HUES64 (cell line): ENCODE results near the gene TRAF3. TPM values are rescaled to one million over a fixed set of nuclear protein-coding genes. Genes with fewer than 3 reads are reported as not detected.

Source experiments
- H3K27ac ChIP-seq: 2 replicates; pipeline ENCODE4 v1.7.0; 2013; ENCODE audit warnings: low read depth, low read length, inconsistent platforms
- H3K27me3 ChIP-seq: 2 replicates; pipeline ENCODE4 v1.6.1; 2013; ENCODE audit warnings: mild to moderate bottlenecking, low read length; ENCODE audit not compliant: insufficient read depth
- H3K36me3 ChIP-seq: 2 replicates; pipeline ENCODE4 v1.6.1; 2013; ENCODE audit warnings: mild to moderate bottlenecking, low read length; ENCODE audit not compliant: insufficient read depth
- H3K4me1 ChIP-seq: 2 replicates; pipeline ENCODE4 v1.6.1; 2013; ENCODE audit warnings: mild to moderate bottlenecking, low read length, moderate library complexity; ENCODE audit not compliant: insufficient read depth
- H3K4me3 ChIP-seq: 2 replicates; pipeline ENCODE4 v1.5.1; 2013; ENCODE audit warnings: mild to moderate bottlenecking, low read length, moderate library complexity
- H3K9ac ChIP-seq: 2 replicates; pipeline ENCODE4 v1.6.1; 2013; ENCODE audit warnings: mild to moderate bottlenecking, low read depth, low read length
- H3K9me3 ChIP-seq: 2 replicates; pipeline ENCODE4 v1.6.1; 2013; ENCODE audit warnings: low read depth, low read length; ENCODE audit not compliant: insufficient read depth
- WGBS: fragments of 150-250, 120-280 bp; methylation state at CpG from one replicate; pipeline ENCODE4 v1.1.7; 2013; ENCODE audit warnings: missing lambda C conversion rate; 5-methylcytosine and 5-hydroxymethylcytosine counted together
- polyA plus RNA-seq, 2 experiments: library from polyadenylated mRNA; stranded (reverse); fragments of 50-300 nt; gene quantifications; one replicate each; pipeline ENCODE4 v1.2.3, GENCODE V29; 2013

TRAF3 gene, protein sequence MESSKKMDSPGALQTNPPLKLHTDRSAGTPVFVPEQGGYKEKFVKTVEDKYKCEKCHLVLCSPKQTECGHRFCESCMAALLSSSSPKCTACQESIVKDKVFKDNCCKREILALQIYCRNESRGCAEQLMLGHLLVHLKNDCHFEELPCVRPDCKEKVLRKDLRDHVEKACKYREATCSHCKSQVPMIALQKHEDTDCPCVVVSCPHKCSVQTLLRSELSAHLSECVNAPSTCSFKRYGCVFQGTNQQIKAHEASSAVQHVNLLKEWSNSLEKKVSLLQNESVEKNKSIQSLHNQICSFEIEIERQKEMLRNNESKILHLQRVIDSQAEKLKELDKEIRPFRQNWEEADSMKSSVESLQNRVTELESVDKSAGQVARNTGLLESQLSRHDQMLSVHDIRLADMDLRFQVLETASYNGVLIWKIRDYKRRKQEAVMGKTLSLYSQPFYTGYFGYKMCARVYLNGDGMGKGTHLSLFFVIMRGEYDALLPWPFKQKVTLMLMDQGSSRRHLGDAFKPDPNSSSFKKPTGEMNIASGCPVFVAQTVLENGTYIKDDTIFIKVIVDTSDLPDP
- polyA plus RNA-seq (2013, experiment 1 of 2): 6.5 TPM
- polyA plus RNA-seq (2013, experiment 2 of 2): 8.4 TPM

DNA sequence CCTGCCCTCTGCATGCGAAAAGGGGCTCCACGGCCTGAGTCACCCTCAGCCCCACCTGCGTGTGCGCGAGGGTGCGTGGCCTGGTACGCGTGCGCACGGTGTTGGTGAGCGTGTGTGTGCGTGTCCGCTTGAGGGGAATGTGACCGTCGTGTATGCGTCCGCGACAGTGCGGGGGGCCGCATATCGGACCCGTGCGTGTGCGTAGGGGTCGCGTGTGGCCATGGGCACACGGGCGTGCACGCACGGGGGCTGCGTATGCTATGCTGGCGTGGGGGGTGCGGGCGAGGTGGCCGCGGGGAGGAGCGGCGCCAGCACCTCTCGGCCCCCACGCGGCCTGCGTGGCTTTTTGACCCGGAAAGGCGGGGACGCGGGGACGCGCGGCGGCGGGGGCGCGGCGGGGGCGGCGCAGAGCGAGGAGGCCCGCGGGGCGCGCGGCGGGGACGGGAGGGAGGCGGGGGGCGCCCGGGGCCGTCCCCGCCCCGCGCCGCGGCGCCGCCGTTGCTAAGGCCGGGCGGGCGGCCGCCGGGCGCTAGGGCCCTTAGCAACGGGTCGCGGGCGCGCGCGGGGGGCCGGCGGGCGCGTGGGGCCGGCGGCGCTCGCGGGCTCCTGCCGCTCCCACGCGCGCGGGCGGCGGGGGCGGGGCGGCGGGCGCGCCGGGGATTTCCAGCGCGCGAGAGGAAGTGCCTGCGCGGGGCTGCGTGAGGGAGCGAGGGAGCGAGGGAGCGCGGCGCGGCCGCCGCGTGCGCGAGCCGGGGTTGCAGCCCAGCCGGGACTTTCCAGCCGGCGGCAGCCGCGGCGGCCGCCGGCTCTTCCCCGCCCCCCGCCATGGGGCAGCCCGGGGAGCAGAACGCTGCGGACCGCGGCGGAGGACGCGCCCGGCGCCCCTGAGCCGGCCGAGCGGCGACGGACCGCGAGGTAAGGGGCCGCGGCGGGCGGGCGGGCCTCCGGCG, at the start of gene TRAF3:
Gene TRAF3 (plus strand): TSS at position 689 of the 950 bp plus-strand sequence. CDS start 92,753 bp downstream, outside the sequence.
- H3K9me3 ChIP-seq: no peaks in the 10 kb centered on the region
- H3K36me3 ChIP-seq: no peaks in the 10 kb centered on the region

DNA sequence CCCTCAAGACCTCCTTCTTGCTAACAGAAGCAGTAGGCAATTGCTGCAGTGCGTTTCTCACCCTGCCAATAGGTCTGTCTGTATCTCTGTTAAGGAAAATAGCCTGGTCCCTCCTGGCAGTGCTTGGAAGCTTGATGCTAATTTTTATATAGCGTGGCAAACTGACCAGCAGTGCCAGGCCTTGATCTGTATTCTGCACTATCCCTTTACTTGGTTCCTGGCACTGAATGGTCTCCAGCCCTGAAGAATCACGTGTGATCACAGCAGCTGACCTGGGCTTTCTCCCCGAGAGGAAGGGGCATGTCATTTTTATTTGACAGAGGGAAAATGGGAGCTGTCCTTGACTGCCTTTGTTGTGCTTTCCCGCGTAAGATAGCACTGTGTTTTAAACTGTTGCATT, 48.7 kb upstream of the TRAF3 start:
- no peaks in the 10 kb centered on the region for H3K27me3 ChIP-seq
- no peaks in the 10 kb centered on the region for H3K9me3 ChIP-seq
- H3K36me3 ChIP-seq: peaks cover 68% of the 10 kb centered on the region
- no peaks in the 10 kb centered on the region for H3K4me1 ChIP-seq
- no peak overlapping the region for H3K9ac ChIP-seq
- 92% methylated on average over 6 of the region's 6 CpGs for WGBS
- no peak overlapping the region for H3K27ac ChIP-seq
- H3K4me3 ChIP-seq: no peak overlapping the region

More for the DNA sequence above, at the start of gene TRAF3:
- Histone ChIP-seq H3K27me3 (peaks cover 17% of the 10 kb centered on the region), H3K27ac (no peak within 1 kb of the TSS), H3K9ac (peak within 1 kb of the TSS; percentile 67), H3K4me3 (peak within 1 kb of the TSS; percentile 69), H3K4me1 (peaks cover 24% of the 10 kb centered on the region)
- 13% methylated on average over 163 of the region's 163 CpGs for WGBS

DNA sequence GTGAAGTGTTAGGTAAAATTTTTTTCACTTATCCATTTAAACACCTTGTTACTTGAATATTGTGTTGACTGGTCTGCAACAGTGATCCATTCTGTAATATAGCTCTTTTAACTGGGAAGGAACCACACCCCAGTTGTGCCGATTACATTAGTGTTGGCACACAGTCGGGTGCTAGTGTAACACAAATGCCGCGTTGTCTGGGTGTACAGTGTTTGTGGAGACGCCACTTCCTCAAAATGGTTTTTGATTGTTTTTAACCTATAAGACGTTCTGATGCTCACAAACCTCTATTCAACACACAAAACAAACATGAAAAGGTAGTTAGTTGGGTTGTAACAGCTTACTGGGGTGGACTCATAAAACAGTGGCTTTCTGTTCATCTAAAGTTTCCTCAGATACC, 48.0 kb upstream of the TRAF3 start:
- Histone ChIP-seq H3K36me3 (peaks cover 61% of the 10 kb centered on the region), H3K9me3 (no peaks in the 10 kb centered on the region), H3K4me3 (no peak overlapping the region), H3K27me3 (no peaks in the 10 kb centered on the region), H3K9ac (no peak overlapping the region), H3K4me1 (no peaks in the 10 kb centered on the region), H3K27ac (no peak overlapping the region)
- 98% methylated on average over 4 of the region's 6 CpGs for WGBS

DNA sequence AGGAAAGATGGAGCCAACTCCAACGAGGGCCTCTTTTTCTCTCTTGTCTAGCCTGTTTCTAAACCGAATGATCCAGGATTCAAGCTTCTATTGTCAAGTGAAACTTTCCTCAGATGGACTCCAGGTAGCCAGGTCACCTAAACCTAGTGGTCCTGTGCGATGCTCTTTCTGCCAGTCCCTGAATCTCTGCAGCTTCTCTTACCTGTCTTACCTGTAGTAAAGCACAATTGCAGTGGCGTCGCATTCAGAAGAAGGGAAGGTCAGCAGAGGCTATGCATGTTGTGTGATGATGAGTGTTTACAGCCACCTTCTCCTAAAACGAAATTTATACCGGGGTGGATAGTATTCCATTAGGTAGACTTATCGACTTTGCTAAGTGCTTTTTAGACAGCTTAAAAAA, 47.4 kb upstream of the TRAF3 start:
- no peak overlapping the region for H3K9ac ChIP-seq
- no peaks in the 10 kb centered on the region for H3K9me3 ChIP-seq
- H3K36me3 ChIP-seq: peaks cover 56% of the 10 kb centered on the region
- 96% methylated on average over 8 of the region's 8 CpGs for WGBS
- no peaks in the 10 kb centered on the region for H3K27me3 ChIP-seq
- H3K4me3 ChIP-seq: no peak overlapping the region
- H3K27ac ChIP-seq: no peak overlapping the region
- no peaks in the 10 kb centered on the region for H3K4me1 ChIP-seq

DNA sequence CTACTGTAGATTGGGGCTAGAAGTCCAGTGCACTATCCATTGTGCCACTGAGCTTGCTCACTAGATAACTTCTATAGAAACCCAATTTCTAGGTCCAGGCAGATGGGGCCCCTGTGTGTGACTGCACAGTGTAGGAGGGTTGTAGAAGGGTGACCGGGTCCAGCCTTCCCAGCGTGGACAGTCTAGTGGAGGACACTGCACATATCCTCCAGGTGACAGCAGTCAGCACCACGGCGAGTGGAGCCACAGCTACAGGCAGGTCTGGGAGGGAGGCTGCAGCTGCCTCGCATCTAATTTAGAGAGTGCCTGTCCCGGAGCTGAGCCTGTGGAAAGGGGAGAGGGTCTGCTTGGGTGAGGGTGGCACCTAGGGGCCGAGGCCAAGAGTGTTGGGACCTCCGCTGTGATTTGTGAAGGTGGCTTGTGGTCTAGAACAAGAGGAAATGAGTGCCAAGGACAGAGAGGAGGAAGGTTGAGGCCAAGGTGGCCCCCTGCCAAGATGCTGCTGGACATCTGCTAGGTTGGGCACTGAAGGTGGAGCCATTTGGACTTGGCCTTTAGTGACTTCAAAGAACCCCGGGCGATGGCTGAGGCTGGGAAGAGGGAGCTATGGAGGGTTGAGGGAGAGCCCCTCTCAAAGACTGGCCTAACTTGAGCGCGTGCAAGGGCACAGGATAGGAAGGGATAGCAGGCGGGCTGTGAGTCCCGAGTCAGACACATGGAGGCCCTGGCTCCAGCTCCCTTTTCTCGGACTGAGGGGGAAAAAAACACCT, 46.0 kb upstream of the TRAF3 start:
- H3K4me3 ChIP-seq: no peak overlapping the region
- WGBS: 92% methylated on average over 15 of the region's 15 CpGs
- H3K27me3 ChIP-seq: no peaks in the 10 kb centered on the region
- H3K9me3 ChIP-seq: no peaks in the 10 kb centered on the region
- no peak overlapping the region for H3K27ac ChIP-seq
- no peaks in the 10 kb centered on the region for H3K4me1 ChIP-seq
- H3K36me3 ChIP-seq: peaks cover 41% of the 10 kb centered on the region
- no peak overlapping the region for H3K9ac ChIP-seq

DNA sequence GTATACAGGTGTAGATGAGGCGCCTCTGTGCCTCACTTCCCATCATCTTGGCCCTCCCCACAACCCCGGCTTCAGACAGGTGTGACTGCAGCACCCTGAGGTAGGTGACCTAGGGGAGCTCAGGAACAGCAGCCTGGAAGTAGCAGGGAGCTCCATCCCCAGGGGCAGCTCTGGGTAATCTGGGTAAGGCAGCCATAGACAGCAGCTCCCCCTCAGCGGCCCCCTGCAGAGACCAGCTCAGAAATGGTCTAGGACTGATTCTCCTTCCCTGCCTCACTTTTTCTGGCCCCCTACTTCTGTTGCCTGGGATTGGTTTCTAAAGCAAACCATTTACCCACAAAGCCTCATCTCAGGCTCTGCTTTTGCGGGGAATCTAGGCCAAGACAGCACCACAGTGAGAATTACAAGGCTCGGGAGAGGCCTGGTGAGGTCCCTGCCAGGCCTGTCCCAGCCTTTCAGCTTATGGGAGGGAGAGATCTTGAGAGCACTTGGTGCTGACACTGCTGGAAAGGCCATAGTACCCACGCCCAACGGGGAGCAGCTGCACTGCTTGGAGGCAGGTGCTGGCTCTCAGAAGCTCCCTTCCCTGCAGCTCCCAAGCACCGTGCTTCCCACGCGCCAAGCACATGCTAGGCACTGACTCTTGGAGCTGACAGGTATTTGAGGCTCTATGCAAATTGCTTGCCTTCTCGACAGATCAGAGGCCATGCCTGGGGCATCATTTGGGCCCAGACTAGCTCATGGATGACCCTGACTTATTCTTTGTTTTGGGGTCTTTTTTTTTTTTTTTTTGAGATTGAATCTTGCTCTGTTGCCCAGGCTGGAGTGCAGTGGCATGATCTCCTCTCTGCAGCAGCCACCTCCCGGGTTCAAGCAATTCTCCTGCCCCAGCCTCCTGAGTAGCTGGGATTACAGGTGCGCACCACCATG, 45.1 kb upstream of the TRAF3 start:
- Histone ChIP-seq H3K36me3 (peaks cover 33% of the 10 kb centered on the region), H3K4me3 (no peak overlapping the region), H3K27ac (no peak overlapping the region), H3K27me3 (no peaks in the 10 kb centered on the region), H3K4me1 (no peaks in the 10 kb centered on the region), H3K9ac (no peak overlapping the region), H3K9me3 (no peaks in the 10 kb centered on the region)
- 89% methylated on average over 13 of the region's 13 CpGs for WGBS

DNA sequence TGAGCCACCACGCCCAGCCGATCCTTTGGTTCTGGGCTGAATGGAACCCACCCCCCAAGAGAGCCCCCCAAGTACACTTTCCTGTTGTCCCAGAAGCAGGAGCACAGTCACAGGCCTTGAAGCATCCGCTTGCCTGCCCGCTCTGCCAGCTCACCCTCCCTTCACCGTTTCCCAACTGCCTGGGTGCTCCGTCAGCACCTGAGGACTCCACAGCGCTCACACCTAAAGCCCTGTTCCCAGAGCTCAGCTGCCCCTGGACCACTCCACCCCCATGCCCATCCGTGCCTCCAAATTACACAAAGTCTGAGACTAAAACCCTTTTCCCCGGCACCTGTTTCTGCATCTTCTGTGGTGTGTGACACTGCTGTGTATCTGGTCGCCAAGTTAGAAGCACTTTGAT, 44.3 kb upstream of the TRAF3 start:
- H3K27me3 ChIP-seq: no peaks in the 10 kb centered on the region
- H3K9ac ChIP-seq: no peak overlapping the region
- no peaks in the 10 kb centered on the region for H3K4me1 ChIP-seq
- WGBS: 96% methylated on average over 10 of the region's 10 CpGs
- H3K27ac ChIP-seq: no peak overlapping the region
- H3K9me3 ChIP-seq: no peaks in the 10 kb centered on the region
- H3K36me3 ChIP-seq: peaks cover 26% of the 10 kb centered on the region
- H3K4me3 ChIP-seq: no peak overlapping the region

DNA sequence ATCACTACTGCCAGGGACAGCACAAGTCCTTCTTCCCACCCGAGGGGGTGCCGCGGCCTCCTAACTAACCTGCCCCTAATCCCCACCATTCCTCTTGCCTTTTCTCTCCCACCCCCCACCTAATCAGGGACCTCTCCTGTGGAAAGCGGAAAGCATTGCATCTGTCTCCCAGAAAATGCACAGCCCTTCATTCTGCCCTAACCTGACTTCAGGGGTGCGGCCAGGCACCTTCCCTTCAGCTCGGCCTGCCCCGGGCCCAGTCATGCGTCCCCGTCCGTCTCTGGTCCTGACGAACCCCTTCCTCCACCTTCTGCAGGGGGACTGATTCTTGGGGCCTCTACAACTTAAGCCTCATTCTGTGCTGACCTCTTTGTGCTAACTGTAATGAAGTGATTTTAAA, 43.9 kb upstream of the TRAF3 start:
- Histone ChIP-seq H3K27me3 (no peaks in the 10 kb centered on the region), H3K4me1 (no peaks in the 10 kb centered on the region), H3K27ac (no peak overlapping the region), H3K9ac (no peak overlapping the region), H3K4me3 (no peak overlapping the region), H3K9me3 (no peaks in the 10 kb centered on the region), H3K36me3 (peaks cover 22% of the 10 kb centered on the region)
- 91% methylated on average over 11 of the region's 11 CpGs for WGBS

DNA sequence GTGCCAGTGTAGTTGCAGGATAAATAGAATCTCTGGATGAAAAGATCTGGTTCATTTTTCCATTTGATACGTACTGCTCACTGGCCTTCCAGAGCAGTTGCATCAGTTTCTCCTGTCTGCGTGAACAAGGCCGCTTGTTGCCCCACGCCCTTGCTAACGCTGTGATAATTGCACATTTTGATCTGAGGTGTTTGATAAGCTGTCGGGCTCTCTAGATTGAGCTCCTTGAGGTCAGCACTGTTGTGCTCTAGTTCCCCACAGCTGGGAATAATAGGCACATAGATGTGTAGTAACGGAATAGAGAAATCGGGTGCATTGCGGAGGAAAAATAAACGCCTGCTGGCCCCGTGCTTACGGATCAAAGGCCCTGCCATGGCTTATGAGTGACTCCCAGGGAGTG, 42.8 kb upstream of the TRAF3 start:
- Histone ChIP-seq H3K27ac (no peak overlapping the region), H3K27me3 (no peaks in the 10 kb centered on the region), H3K4me3 (no peak overlapping the region), H3K9me3 (no peaks in the 10 kb centered on the region), H3K36me3 (peaks cover 11% of the 10 kb centered on the region), H3K9ac (no peak overlapping the region), H3K4me1 (no peaks in the 10 kb centered on the region)
- WGBS: 96% methylated on average over 12 of the region's 12 CpGs

DNA sequence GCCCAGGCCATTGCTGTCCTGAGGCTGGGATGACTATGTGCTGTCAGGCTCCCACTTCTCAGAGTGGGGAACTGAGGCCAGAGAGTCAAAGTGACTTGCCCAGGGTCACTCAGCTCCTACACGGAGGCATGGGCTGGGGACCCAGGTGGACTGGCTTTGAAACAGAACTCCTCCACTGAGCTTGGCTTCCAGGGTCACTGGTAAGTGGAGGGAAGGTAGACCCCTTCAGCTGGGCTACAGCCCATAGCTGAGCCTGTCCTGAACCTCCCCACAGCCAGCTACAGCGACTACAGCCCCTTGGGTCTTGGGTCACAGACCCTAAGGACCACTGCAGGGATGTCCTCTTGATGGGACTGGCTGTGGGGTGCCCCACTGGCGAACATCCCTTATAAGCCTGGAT, 40.3 kb upstream of the TRAF3 start:
- no peaks in the 10 kb centered on the region; the same call in 1 of the 2 replicates for H3K36me3 ChIP-seq
- WGBS: 93% methylated on average over 3 of the region's 3 CpGs

More for the DNA sequence above, 40.3 kb upstream of the TRAF3 start:
- Histone ChIP-seq H3K27me3 (no peaks in the 10 kb centered on the region), H3K9me3 (peaks cover 3% of the 10 kb centered on the region; the same call in 1 of the 2 replicates), H3K9ac (no peak overlapping the region), H3K27ac (no peak overlapping the region), H3K4me1 (no peaks in the 10 kb centered on the region), H3K4me3 (no peak overlapping the region)
